Activated CD4-positive, alpha-beta T cell treated with anti-CD3 and anti-CD28 coated beads, Interleukin-10, Interleukin-2, amounts not matched to agents 100 ng/mL and 50 ng/mL, durations not matched to agents 16 hours and 8 hours (primary cell): ENCODE data around the gene IGSF1.

Experiments
- DNase-seq: peaks from one replicate; pipeline ENCODE4 v3.0.0-alpha.2; 2020

The IGSF1 gene

GRCh38 chrX:131288738-131289511 lies at the start of gene IGSF1:
Gene IGSF1, minus strand, starts transcription at chrX:131289306. Its CDS starts 2,632 bp downstream, at chrX:131286674.
- no peak for DNase-seq

- DNase-seq: no peak
Measured at GRCh38 chrX:131332331-131332730, 43.2 kb upstream of the IGSF1 start.

GRCh38 chrX:131331152-131331551 lies 42.0 kb upstream of the IGSF1 start:
- no peak for DNase-seq

GRCh38 chrX:131330735-131331134 lies 41.6 kb upstream of the IGSF1 start:
- DNase-seq: no peak

- DNase-seq: no peak
Measured at GRCh38 chrX:131322651-131323050, 33.5 kb upstream of the IGSF1 start.

- DNase-seq: no peak
Measured at GRCh38 chrX:131317326-131317725, 28.2 kb upstream of the IGSF1 start.

- DNase-seq: no peak
Measured at GRCh38 chrX:131316260-131316659, 27.2 kb upstream of the IGSF1 start.

- no peak for DNase-seq
Measured at GRCh38 chrX:131308980-131309379, 19.9 kb upstream of the IGSF1 start.

- DNase-seq: no peak
Measured at GRCh38 chrX:131306601-131307000, 17.5 kb upstream of the IGSF1 start.

- DNase-seq: no peak
Measured at GRCh38 chrX:131305926-131306325, 16.8 kb upstream of the IGSF1 start.

- no peak for DNase-seq
Measured at GRCh38 chrX:131302701-131303100, 13.6 kb upstream of the IGSF1 start.

- DNase-seq: no peak
Measured at GRCh38 chrX:131301155-131301554, 12.0 kb upstream of the IGSF1 start.

- no peak for DNase-seq
Measured at GRCh38 chrX:131298846-131299245, 9.7 kb upstream of the IGSF1 start.

GRCh38 chrX:131298036-131298435 lies 8.9 kb upstream of the IGSF1 start:
- no peak for DNase-seq

- no peak for DNase-seq
Measured at GRCh38 chrX:131289527-131289926, 421 bp upstream of the IGSF1 start.

- DNase-seq: no peak
Measured at GRCh38 chrX:131288188-131288587, 918 bp downstream of the IGSF1 start.

GRCh38 chrX:131287560-131288179 lies 1.4 kb downstream of the IGSF1 start:
- no peak for DNase-seq

- DNase-seq: no peak
Measured at GRCh38 chrX:131279617-131280016, 9.5 kb downstream of the IGSF1 start.

- DNase-seq: no peak
Measured at GRCh38 chrX:131279197-131279596, 9.9 kb downstream of the IGSF1 start.

GRCh38 chrX:131277543-131278136 lies 11.5 kb downstream of the IGSF1 start:
- DNase-seq: no peak

GRCh38 chrX:131273011-131273410 lies 16.1 kb downstream of the IGSF1 start:
- DNase-seq: no peak

- no peak for DNase-seq
Measured at GRCh38 chrX:131271826-131272225, 17.3 kb downstream of the IGSF1 start.

GRCh38 chrX:131271274-131271673 lies 17.8 kb downstream of the IGSF1 start:
- DNase-seq: no peak

GRCh38 chrX:131270080-131270479 lies 19.0 kb downstream of the IGSF1 start:
- DNase-seq: no peak
